Esophagus (tissue), 2 donors: ENCODE measurements around the gene ZNF620. TPM values are rescaled to one million over a fixed set of nuclear protein-coding genes. Genes with fewer than 3 reads are reported as not detected.
A peak's percentile ranks its signal among the peaks of the same experiment; 100 is the strongest.
"Not testable (repeated sequence)": the region's sequence is repeated elsewhere in the genome, so short reads cannot be mapped to it uniquely, and the experiment has no call there.

Experiments used
- H3K27ac ChIP-seq, 2 donors: one replicate each; pipeline ENCODE4 v1.5.1; 2013; ENCODE audit warnings: low read depth in 2 of 2, mild to moderate bottlenecking in 2 of 2, inconsistent platforms in 1 of 2, low read length in 1 of 2, moderate library complexity in 1 of 2
- H3K27me3 ChIP-seq, 2 donors: one replicate each; pipeline ENCODE4 v1.6.1; 2013; ENCODE audit warnings: low read length in 2 of 2, control low read depth in 1 of 2, mild to moderate bottlenecking in 1 of 2; ENCODE audit not compliant: insufficient read depth in 2 of 2, control insufficient read depth in 1 of 2
- H3K36me3 ChIP-seq, 2 donors: one replicate each; pipeline ENCODE4 v1.6.1; 2013; ENCODE audit warnings: low read length in 1 of 2; ENCODE audit not compliant: control insufficient read depth in 2 of 2, insufficient read depth in 2 of 2
- H3K4me1 ChIP-seq, 2 donors: one replicate each; pipeline ENCODE4 v1.6.1; 2013; ENCODE audit warnings: low read length in 1 of 2; ENCODE audit not compliant: control insufficient read depth in 2 of 2, insufficient read depth in 2 of 2
- H3K4me3 ChIP-seq, 2 donors: one replicate each; pipeline ENCODE4 v1.5.1; 2013; ENCODE audit warnings: low read length in 2 of 2, mild to moderate bottlenecking in 2 of 2, low read depth in 1 of 2, moderate library complexity in 1 of 2
- H3K9me3 ChIP-seq, 2 donors: one replicate each; pipeline ENCODE4 v1.6.1; 2013; ENCODE audit warnings: mild to moderate bottlenecking in 2 of 2, low read depth in 1 of 2, low read length in 1 of 2, moderate library complexity in 1 of 2; ENCODE audit not compliant: control insufficient read depth in 2 of 2, insufficient read depth in 1 of 2
- WGBS, 2 donors: extraction: QIAGEN DNeasy Blood & Tissue Kit; methylation state at CpG; one replicate each; pipeline ENCODE4 v1.1.7; 2013; 5-methylcytosine and 5-hydroxymethylcytosine counted together
- polyA plus RNA-seq, 2 donors: library from polyadenylated mRNA; stranded (reverse); fragments of 200-250 nt; gene quantifications; one replicate each; pipeline ENCODE4 v1.2.3, GENCODE V29; 2013
- donor health status: healthy with polysubstance abuse.
- donor health status: Bipolar disorder and iron deficiency.

ZNF620 gene
- polyA plus RNA-seq: under 1 TPM; 0.52 to 0.57 TPM

- H3K27me3 ChIP-seq: no peaks in the 10 kb centered on the region
- no peaks in the 10 kb centered on the region for H3K36me3 ChIP-seq
- H3K4me1 ChIP-seq: peaks cover 0 to 2% of the 10 kb centered on the region in 2 donors
- H3K9me3 ChIP-seq: no peaks in the 10 kb centered on the region
- peak within 1 kb of the TSS; percentile 35 to 78 for H3K27ac ChIP-seq
- WGBS, 2 donors: 5 to 7% methylated on average over 43 to 44 of the region's 44 CpGs
- H3K4me3 ChIP-seq: peak within 1 kb of the TSS; percentile 68 to 76
Observed at GRCh38 chr3:40505599-40506462, at the start of gene ZNF620. TSS of gene ZNF620 (plus strand) at chr3:40506039. CDS start at chr3:40506353, 314 bp downstream.

GRCh38 chr3:40456279-40456939 lies 49.4 kb upstream of the ZNF620 start:
- 53 to 58% methylated on average over 29 of the region's 29 CpGs for WGBS, 2 donors
- H3K27me3 ChIP-seq: no peaks in the 10 kb centered on the region
- peaks cover 2 to 6% of the 10 kb centered on the region in 2 donors for H3K4me1 ChIP-seq
- H3K4me3 ChIP-seq: peak overlapping the region; percentile 49 to 85
- peaks cover 4 to 11% of the 10 kb centered on the region in 2 donors for H3K36me3 ChIP-seq
- peak overlapping the region in 1 of 2 donors; percentile 80 for H3K27ac ChIP-seq
- H3K9me3 ChIP-seq: no peaks in the 10 kb centered on the region

- H3K9me3 ChIP-seq: no peaks in the 10 kb centered on the region
- peak within 1 kb of the TSS; percentile 88 to 94 for H3K27ac ChIP-seq
- no peaks in the 10 kb centered on the region for H3K27me3 ChIP-seq
- H3K4me1 ChIP-seq: peaks cover 2 to 6% of the 10 kb centered on the region in 2 donors
- H3K4me3 ChIP-seq: peak within 1 kb of the TSS; percentile 85 to 99
- peaks cover 10 to 11% of the 10 kb centered on the region in 2 donors for H3K36me3 ChIP-seq
- 0% methylated on average over 79 of the region's 79 CpGs for WGBS, 2 donors
Observed at GRCh38 chr3:40456940-40457823, 48.7 kb upstream of the ZNF620 start, which contains the start of gene RPL14. TSS of gene RPL14 (plus strand) at chr3:40457339. CDS start at chr3:40457472, 133 bp downstream.

- H3K27ac ChIP-seq: peak overlapping the region in 1 of 2 donors; percentile 3
- H3K9me3 ChIP-seq: no peaks in the 10 kb centered on the region
- H3K27me3 ChIP-seq: no peaks in the 10 kb centered on the region
- WGBS, 2 donors: 80 to 85% methylated on average over 4 of the region's 4 CpGs
- peaks cover 2 to 6% of the 10 kb centered on the region in 2 donors for H3K4me1 ChIP-seq
- peak overlapping the region in 1 of 2 donors; percentile 85 for H3K4me3 ChIP-seq
- peaks cover 10 to 17% of the 10 kb centered on the region in 2 donors for H3K36me3 ChIP-seq
Observed at GRCh38 chr3:40458473-40458872, 47.4 kb upstream of the ZNF620 start.

- WGBS, 2 donors: 69 to 78% methylated on average over 6 of the region's 6 CpGs
- H3K27me3 ChIP-seq, H3K4me1 ChIP-seq, H3K9me3 ChIP-seq, H3K4me3 ChIP-seq, H3K27ac ChIP-seq: not testable (repeated sequence)
- H3K36me3 ChIP-seq: peaks cover 10 to 20% of the 10 kb centered on the region in 2 donors
Observed at GRCh38 chr3:40460481-40460880, 45.4 kb upstream of the ZNF620 start.

- Histone ChIP-seq H3K27ac (no peak overlapping the region), H3K9me3 (no peaks in the 10 kb centered on the region), H3K4me1 (peaks cover 2 to 5% of the 10 kb centered on the region in 2 donors), H3K4me3 (no peak overlapping the region), H3K36me3 (peaks cover 10 to 20% of the 10 kb centered on the region in 2 donors), H3K27me3 (no peaks in the 10 kb centered on the region)
- 76 to 80% methylated on average over 3 of the region's 3 CpGs for WGBS, 2 donors
Observed at GRCh38 chr3:40461161-40461560, 44.7 kb upstream of the ZNF620 start.

GRCh38 chr3:40462838-40463237 lies 43.0 kb upstream of the ZNF620 start:
- H3K4me3 ChIP-seq, H3K9me3 ChIP-seq, H3K27me3 ChIP-seq, H3K4me1 ChIP-seq, H3K27ac ChIP-seq: not testable (repeated sequence)
- WGBS, 2 donors: 96% methylated on average over 7 of the region's 7 CpGs
- peaks cover 10 to 20% of the 10 kb centered on the region in 2 donors for H3K36me3 ChIP-seq

- Histone ChIP-seq H3K4me1 (peaks cover 2% of the 10 kb centered on the region in 2 donors), H3K4me3 (no peak overlapping the region), H3K27ac (no peak overlapping the region), H3K9me3 (no peaks in the 10 kb centered on the region), H3K27me3 (no peaks in the 10 kb centered on the region), H3K36me3 (peaks cover 8 to 18% of the 10 kb centered on the region in 2 donors)
- 88 to 97% methylated on average over 2 of the region's 2 CpGs for WGBS, 2 donors
Observed at GRCh38 chr3:40463579-40463978, 42.3 kb upstream of the ZNF620 start.
